GM12801 (cell line): Measurements from ENCODE around the gene KDELR1.

Experiments
- CTCF ChIP-seq: IDR thresholded peaks from one replicate; pipeline ENCODE4 v1.5.1; 2011; ENCODE audit warnings: control low read depth; ENCODE audit not compliant: insufficient read length; ENCODE audit errors: extremely low read depth

KDELR1 gene

GRCh38 chr19:48390188-48391099, 907 bp downstream of the KDELR1 start:
- no peak for TF ChIP-seq CTCF

- TF ChIP-seq CTCF = no peak
Measured at GRCh38 chr19:48386981-48387380, 4.4 kb downstream of the KDELR1 start.

GRCh38 chr19:48385461-48386087, 5.8 kb downstream of the KDELR1 start:
- TF ChIP-seq CTCF = no peak

GRCh38 chr19:48382286-48382685, 9.1 kb downstream of the KDELR1 start:
- no peak for TF ChIP-seq CTCF

GRCh38 chr19:48381178-48381950, 10.0 kb downstream of the KDELR1 start:
- TF ChIP-seq CTCF = no peak

GRCh38 chr19:48379058-48379457, 12.3 kb downstream of the KDELR1 start:
- TF ChIP-seq CTCF = no peak

- no peak for TF ChIP-seq CTCF
Measured at GRCh38 chr19:48378194-48378570, 13.2 kb downstream of the KDELR1 start.
